ENCODE data around the gene WIZ. TPM values are rescaled to one million over a fixed set of nuclear protein-coding genes. Genes with fewer than 3 reads are reported as not detected.
A peak's percentile ranks its signal among the peaks of the same experiment; 100 is the strongest.

Gene WIZ
- total RNA-seq, 2 donors from 2014 or later = 16.1 to 111 TPM

GRCh38 chr19:15438124-15438496 lies 11.6 kb downstream of the WIZ start:
- Histone ChIP-seq H3K36me3 (replicated peaks in 1 of 2; ENCODE audit: insufficient read depth in 1 of 2, low read depth in 2 of 2) (no peaks in the 10 kb centered on the region), H3K27me3 (no peaks in the 10 kb centered on the region), H3K4me1 (peaks cover 23% of the 10 kb centered on the region), H3K4me3 (no peak overlapping the region), H3K27ac (peak overlapping the region in 1 of 4 donors; percentile 39), H3K9me3 (no peaks in the 10 kb centered on the region)
- no peak for TF ChIP-seq POLR2A (IDR thresholded peaks at IDR 0.05)
- TF ChIP-seq, protein P1, sequence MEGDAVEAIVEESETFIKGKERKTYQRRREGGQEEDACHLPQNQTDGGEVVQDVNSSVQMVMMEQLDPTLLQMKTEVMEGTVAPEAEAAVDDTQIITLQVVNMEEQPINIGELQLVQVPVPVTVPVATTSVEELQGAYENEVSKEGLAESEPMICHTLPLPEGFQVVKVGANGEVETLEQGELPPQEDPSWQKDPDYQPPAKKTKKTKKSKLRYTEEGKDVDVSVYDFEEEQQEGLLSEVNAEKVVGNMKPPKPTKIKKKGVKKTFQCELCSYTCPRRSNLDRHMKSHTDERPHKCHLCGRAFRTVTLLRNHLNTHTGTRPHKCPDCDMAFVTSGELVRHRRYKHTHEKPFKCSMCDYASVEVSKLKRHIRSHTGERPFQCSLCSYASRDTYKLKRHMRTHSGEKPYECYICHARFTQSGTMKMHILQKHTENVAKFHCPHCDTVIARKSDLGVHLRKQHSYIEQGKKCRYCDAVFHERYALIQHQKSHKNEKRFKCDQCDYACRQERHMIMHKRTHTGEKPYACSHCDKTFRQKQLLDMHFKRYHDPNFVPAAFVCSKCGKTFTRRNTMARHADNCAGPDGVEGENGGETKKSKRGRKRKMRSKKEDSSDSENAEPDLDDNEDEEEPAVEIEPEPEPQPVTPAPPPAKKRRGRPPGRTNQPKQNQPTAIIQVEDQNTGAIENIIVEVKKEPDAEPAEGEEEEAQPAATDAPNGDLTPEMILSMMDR (IDR thresholded peaks at IDR 0.05) = no peak
- ATAC-seq (no peak), DNase-seq (no peak)
- 96 to 100% methylated on average over 2 of the region's 2 CpGs for WGBS, 2 donors
- intact Hi-C loops (cut with DNase I) = no loop called here

DNA sequence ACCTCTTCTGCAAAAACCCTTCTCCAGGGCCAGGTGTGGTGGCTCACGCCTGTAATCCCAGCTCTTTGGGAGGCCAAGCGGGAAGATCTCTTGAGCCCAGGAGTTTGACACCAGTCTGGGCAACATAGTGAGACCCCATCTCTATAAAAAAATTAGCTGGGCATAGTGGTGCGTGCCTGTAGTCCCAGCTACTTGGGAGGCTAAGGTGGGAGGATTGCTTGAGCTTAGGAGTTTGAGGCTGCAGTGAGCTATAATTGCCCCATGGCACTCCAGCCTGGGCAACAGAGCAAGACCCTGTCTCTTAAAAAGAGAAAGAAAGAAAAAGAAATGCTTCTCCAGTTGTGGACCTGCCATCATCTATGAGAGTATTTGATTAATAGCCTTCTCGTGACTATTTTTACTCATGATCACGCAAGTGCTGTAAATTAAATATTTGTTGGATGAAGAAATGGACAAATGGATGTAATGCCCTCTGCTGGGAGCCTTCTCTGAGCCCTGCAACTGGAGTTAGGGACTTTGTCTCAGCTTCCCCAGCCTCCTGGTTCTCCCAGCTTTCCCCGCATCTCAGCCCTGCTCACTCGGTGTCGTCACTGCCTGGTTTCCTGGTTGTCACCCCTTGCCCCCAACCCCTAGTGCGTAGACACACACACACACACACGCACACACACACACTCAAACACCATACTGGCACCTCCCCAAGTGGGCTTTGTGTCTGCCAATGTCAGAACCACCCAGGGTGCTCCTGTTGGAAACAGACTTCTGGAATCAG lies 12.2 kb downstream of the WIZ start:
- intact Hi-C loops (cut with DNase I) = no loop called here
- ATAC-seq (no peak), DNase-seq (peak in 1 of 4 donors; percentile 38)
- Histone ChIP-seq H3K4me1 (peaks cover 25% of the 10 kb centered on the region), H3K36me3 (replicated peaks in 1 of 2; ENCODE audit: insufficient read depth in 1 of 2, low read depth in 2 of 2) (no peaks in the 10 kb centered on the region), H3K27ac (peak overlapping the region in 2 of 4 donors; percentile 1 to 39), H3K27me3 (no peaks in the 10 kb centered on the region), H3K9me3 (no peaks in the 10 kb centered on the region), H3K4me3 (no peak overlapping the region)
- 60 to 62% methylated on average over 10 of the region's 10 CpGs for WGBS, 2 donors
- no peak for TF ChIP-seq POLR2A (IDR thresholded peaks at IDR 0.05)
- TF ChIP-seq, protein P1 (IDR thresholded peaks at IDR 0.05) = peak in 4 of 7 experiments; percentile 19 to 32 (median 28)

DNA sequence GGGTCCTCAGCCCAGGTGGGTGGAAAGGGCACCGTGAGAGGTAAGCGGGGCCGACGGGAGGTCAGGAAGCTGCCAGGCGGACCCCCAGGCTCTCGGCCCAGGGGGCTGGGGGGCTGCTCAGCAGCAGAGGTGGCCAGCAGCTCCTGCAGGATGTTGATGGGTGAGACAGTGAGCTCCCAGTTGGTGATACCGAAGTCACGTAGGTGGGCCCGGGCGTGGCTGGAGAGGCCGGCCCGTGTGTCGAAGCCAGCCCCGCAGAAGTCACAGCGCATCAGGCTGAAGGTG lies 13.0 kb downstream of the WIZ start:
- intact Hi-C loops (cut with DNase I) = no loop called here
- Histone ChIP-seq H3K27ac (no peak overlapping the region), H3K9me3 (no peaks in the 10 kb centered on the region), H3K27me3 (no peaks in the 10 kb centered on the region), H3K4me1 (peaks cover 26% of the 10 kb centered on the region), H3K4me3 (no peak overlapping the region), H3K36me3 (replicated peaks in 1 of 2; ENCODE audit: insufficient read depth in 1 of 2, low read depth in 2 of 2) (no peaks in the 10 kb centered on the region)
- DNase-seq (no peak), ATAC-seq (no peak)
- WGBS, 2 donors = 87 to 93% methylated on average over 6 to 15 of the region's 15 CpGs
- TF ChIP-seq POLR2A (IDR thresholded peaks at IDR 0.05) = no peak
- TF ChIP-seq, protein P1 (IDR thresholded peaks at IDR 0.05) = no peak

- WGBS, 2 donors = 78 to 83% methylated on average over 10 of the region's 10 CpGs
Observed at GRCh38 chr19:15436012-15436825, 13.5 kb downstream of the WIZ start.

More at GRCh38 chr19:15436012-15436825, 13.5 kb downstream of the WIZ start:
- TF ChIP-seq POLR2A (IDR thresholded peaks at IDR 0.05) = no peak
- TF ChIP-seq, protein P1 (IDR thresholded peaks at IDR 0.05) = no peak
- Histone ChIP-seq H3K4me1 (peaks cover 31% of the 10 kb centered on the region), H3K9me3 (no peaks in the 10 kb centered on the region), H3K27ac (no peak overlapping the region), H3K36me3 (replicated peaks in 1 of 2; ENCODE audit: insufficient read depth in 1 of 2, low read depth in 2 of 2) (no peaks in the 10 kb centered on the region), H3K27me3 (no peaks in the 10 kb centered on the region), H3K4me3 (no peak overlapping the region)
- no peak for ATAC-seq
- intact Hi-C loops (cut with DNase I) = no loop called here
- DNase-seq = no peak
